Activated CD4-positive, CD25-positive, alpha-beta regulatory T cell treated with anti-CD3 and anti-CD28 coated beads, Interleukin-2, amount 50 U/mL, for 16 hours (primary cell): ENCODE results near the gene NUDCD3.

Experiments
- DNase-seq: peaks from one replicate; pipeline ENCODE4 v3.0.0-alpha.2; 2020; ENCODE audit warnings: low read depth, low spot score

Gene NUDCD3

DNA sequence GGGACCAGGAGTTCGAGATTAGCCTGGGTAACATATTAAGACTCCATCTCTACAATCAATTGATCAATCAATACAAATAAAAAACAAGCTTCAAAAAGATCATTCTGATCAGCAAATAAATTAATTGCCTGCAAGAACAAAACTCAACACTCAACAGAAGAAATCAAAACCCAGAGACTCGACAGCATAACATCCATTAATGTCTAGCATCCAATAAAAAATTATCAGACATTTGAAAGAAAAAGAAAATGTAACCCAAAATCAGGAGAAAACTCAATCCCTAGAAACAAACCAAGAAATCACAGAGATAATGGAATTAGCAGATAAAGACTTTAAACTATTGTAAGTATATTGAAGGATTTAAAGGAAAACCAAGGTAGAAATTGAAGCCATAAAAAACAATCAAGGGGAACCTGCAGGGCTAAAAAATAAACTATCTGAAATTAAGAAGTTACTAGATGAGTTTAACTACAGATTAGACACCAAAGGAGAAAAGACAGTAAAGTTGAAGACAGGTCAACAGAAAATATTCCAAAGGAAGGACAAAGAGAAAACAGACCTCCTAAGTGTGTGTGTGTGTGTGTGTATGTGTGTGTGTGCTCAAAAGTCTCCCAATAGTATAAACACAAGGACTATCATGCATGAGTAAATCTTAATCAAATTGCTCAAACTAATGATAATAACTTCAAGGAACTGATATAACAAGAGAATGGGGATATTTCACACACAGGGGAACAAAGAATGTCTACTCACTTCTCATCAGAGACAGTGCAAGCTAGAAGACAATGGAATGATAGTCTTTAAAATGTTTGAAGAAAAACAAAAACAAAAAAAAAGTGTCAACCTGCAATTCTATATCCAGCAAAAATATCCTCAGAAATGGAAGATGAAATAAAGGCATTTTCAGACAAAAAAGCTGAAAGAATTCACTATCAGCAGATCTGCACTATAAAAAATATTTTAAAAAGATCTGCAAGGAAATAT lies 7.7 kb downstream of the NUDCD3 start:
- DNase-seq = no peak

- DNase-seq = no peak
Measured at GRCh38 chr7:44477938-44478337, 12.5 kb downstream of the NUDCD3 start.

- DNase-seq = peak; percentile 16
Measured at GRCh38 chr7:44477063-44477830, 13.2 kb downstream of the NUDCD3 start.

DNA sequence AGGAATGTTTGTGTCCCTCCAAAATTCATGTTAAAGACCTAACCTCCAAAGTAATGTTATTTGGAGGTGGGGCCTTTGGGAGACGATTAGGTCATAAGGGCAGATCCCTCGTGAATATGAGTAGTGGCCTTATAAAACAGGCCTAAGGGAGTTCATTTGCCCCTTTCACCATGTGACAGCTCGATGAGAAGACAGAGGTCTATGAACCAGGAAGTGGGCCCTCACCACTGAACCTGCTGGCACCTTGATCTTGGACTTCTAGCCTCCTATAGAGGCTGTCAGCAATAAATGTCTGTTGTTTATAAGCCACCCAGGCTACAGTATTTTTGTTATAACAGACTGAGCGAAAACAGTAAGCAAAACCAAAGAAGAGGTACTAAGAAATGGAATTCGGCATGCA lies 14.1 kb downstream of the NUDCD3 start:
- no peak for DNase-seq

DNA sequence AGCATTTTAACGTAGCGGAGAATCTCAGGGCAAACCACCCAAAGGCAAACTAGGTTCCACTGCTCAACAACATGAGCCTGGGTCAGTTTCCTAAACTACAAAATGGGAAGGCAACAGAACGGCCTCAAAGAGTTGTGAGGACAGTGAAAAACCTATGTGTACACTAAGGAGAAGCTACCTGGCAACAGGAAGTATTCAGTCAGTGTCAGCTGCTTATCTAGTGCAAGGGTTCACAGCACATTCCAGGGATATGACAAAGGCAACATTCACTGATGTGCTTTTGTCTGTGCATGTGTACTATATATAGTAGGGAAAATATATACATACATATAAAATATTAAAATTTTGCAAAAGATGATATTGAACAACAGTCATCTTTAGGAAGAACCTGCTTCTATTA lies 17.2 kb downstream of the NUDCD3 start:
- no peak for DNase-seq

DNA sequence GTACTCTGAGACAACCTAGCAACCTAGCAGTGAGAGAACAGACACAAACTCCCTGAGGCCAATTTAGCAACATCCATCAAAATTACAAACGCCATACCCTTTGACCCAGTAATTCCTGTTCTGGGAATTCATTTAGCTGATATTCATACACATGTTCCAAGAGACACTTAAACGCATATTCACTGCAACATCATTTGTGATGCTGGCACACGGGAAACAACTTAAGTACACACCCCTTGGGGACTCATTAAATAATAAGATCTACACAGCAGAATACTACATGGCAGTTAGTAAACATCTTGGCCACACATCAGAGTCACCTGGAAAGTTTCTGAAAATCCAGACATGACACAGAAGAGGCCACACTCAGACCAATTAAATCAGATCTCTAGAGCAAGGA lies 17.6 kb downstream of the NUDCD3 start:
- no peak for DNase-seq

- DNase-seq = no peak
Measured at GRCh38 chr7:44471850-44472249, 18.6 kb downstream of the NUDCD3 start.

DNA sequence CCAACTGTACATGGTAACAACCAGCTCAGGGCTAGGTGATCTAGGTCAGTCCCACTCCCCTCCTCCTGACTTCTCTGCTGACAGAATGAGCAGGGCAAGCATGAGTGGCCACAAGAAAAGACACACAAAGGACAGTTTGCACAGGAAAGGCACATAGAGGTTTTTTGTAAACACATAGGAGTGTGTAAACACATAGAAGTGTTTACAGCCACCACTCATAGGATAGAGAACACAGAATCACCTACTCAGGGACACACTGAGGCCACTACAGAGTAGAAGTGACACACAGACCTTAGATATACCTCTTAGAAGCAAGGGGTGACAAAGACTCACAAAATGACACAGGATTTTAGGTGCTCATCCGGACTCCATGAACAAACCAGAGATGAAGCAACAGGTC lies 19.0 kb downstream of the NUDCD3 start:
- no peak for DNase-seq

- DNase-seq = no peak
Measured at GRCh38 chr7:44470628-44471245, 19.7 kb downstream of the NUDCD3 start.

- no peak for DNase-seq
Measured at GRCh38 chr7:44470135-44470479, 20.4 kb downstream of the NUDCD3 start.

GRCh38 chr7:44469461-44470134 lies 20.9 kb downstream of the NUDCD3 start:
- DNase-seq = no peak

GRCh38 chr7:44467217-44467548 lies 23.3 kb downstream of the NUDCD3 start:
- no peak for DNase-seq

DNA sequence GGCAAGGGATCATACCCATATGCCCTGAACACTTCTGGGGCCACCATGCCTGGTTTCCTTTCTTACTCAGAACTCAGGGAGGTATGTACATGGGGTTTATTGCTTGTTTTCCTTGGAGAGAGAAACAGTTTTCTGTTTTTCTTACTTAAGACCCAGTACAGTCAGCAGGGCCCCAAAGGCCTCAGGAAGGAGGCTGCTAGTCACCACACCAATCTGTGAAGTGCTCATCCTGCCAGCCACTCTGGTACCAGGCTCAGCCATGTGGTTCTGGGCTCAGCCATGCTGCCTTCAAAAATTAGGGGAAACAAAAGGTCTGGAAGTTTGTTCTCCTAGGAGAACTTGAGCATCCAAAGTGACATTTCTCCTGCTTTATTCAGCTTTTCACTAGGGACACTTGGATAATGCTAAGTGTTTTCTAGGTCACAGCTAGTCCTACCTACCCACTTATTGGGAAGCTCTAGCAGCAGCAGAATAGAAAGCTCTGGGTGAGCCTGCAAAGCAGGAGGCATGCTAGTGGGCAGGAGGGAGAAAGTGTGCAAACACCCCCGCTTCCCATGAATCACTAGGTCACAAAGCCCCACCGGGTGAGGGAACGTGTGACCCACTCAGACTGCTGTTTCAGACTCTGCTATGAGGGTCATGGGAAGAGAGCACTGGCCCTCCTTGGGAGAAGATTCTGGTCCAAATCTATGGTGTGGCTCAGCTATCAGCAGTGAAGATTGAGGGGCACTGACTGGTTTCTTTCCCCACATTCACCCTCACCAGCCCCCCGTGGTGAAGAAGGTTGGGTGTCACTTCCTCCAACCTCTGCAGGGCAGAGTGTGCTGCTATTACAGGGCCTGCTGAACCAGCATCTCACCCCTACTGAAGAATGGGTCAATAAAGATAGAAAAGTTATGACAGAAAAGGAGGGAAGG lies 23.9 kb downstream of the NUDCD3 start:
- DNase-seq = no peak

DNA sequence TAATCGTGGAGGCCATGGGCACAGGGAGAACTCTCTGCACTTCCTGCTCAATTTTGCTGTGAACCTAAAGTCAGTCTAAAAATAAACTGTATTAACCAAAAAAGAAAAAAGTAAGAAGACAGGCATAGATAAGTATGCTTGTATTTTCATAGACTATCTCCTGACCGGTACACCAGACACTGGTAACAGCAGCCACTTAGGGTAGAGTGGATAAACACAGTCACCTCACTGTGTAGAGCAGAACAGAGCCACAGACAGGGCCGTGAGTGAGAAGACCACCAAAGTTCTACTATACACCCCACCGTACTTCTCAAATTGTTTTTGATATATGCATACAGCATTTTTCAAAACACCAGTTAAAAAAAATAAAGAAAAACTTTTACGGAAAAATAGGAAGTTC lies 25.0 kb downstream of the NUDCD3 start:
- DNase-seq = no peak

GRCh38 chr7:44463169-44463808 lies 27.2 kb downstream of the NUDCD3 start:
- no peak for DNase-seq

DNA sequence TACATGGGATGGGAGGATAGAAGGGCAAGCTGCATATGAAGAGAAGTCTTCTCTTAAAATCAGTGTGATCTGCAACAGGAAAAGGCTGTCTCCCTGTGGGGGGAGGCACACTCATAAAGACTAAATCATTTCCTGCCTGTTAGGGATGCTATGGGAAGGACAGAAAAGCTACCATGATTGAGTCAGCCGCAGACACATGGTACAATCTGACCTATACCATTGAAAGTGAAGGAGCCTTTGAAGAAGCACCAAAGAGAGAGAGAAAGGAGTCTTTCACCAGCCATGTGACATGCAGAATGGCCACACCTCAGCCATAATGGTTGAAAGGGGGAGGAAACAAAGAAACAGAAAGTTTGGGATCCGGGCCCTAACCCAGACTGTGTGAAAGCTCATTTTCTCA lies 29.1 kb downstream of the NUDCD3 start:
- no peak for DNase-seq

DNA sequence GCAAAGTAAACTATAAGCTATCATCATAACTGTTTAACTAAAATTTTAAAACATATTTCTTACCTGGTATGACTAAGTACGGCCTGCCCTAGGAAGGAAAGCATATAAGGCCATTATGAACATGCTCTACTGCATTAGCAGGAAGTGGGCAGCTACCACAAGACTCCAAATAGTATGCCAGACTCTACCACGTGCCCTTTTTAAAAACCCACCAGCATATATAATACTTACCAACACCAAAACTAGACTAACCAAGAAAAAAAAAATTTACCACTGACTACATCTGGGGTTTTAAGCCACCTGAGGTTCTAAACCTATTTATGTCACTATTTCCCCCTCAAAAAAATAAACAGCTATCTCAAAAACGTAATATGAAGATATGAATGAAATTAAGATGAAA lies 30.1 kb downstream of the NUDCD3 start:
- DNase-seq = peak; percentile 17

DNA sequence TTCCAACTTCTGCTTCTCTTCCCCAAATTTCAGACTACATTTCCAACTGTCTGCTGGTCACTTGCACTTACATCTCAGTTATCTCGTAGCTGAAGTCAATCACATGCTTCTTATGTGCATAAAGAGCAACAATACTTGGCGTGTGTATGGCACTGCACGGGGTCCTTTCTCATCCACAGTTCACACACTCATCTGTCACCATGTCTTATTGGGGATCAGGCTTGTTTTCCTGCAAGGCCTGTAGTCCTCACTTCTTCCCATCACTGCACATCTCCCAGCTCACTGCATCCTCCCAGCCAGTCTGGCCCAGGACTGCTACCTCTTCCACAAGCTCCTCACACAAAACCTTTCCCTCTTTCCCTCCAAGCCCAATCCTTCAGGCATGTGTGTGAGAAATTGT lies 35.3 kb downstream of the NUDCD3 start:
- DNase-seq = no peak

- DNase-seq = no peak
Measured at GRCh38 chr7:44454348-44454747, 36.1 kb downstream of the NUDCD3 start.

- DNase-seq = no peak
Measured at GRCh38 chr7:44451123-44451522, 39.3 kb downstream of the NUDCD3 start.

- no peak for DNase-seq
Measured at GRCh38 chr7:44449584-44449928, 40.9 kb downstream of the NUDCD3 start.
